Measurements from ENCODE around the gene OR5K3.

DNA sequence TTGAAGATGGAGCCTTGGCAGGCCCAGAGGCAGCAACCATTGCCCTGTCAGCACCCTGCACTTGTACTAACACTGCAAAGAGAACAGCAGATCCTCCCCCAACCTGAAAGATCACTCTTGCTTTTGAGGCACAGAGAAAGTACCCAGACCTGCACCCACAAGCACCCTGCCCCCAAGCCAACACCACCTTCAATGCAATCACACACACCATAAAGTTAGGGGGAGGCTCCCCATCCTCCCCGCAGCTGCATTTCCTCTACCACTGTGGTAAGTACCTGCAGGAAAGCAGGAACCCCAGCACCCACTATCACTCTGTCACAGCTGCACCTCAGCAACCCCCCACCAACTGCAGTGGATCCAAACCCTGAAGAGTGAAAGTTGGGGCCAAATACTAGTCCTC lies 12.0 kb downstream of the OR5K3 start:
- TF ChIP-seq, protein P1, sequence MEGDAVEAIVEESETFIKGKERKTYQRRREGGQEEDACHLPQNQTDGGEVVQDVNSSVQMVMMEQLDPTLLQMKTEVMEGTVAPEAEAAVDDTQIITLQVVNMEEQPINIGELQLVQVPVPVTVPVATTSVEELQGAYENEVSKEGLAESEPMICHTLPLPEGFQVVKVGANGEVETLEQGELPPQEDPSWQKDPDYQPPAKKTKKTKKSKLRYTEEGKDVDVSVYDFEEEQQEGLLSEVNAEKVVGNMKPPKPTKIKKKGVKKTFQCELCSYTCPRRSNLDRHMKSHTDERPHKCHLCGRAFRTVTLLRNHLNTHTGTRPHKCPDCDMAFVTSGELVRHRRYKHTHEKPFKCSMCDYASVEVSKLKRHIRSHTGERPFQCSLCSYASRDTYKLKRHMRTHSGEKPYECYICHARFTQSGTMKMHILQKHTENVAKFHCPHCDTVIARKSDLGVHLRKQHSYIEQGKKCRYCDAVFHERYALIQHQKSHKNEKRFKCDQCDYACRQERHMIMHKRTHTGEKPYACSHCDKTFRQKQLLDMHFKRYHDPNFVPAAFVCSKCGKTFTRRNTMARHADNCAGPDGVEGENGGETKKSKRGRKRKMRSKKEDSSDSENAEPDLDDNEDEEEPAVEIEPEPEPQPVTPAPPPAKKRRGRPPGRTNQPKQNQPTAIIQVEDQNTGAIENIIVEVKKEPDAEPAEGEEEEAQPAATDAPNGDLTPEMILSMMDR (IDR thresholded peaks at IDR 0.05): no peak
- no peak for TF ChIP-seq POLR2A (IDR thresholded peaks at IDR 0.05)

Data from esophagus squamous epithelium (tissue), 4 donors.